Limb (tissue), 2 donors: ENCODE data around the gene ZSCAN12.
A peak's percentile ranks its signal among the peaks of the same experiment; 100 is the strongest.
"Not testable (repeated sequence)": the region's sequence is repeated elsewhere in the genome, so short reads cannot be mapped to it uniquely, and the experiment has no call there.

Experiments
- DNase-seq, 2 donors: peaks; one replicate each; pipeline ENCODE4 v3.0.0-alpha.2; 2016; ENCODE audit errors: extremely low spot score in 2 of 2

Gene ZSCAN12

DNA sequence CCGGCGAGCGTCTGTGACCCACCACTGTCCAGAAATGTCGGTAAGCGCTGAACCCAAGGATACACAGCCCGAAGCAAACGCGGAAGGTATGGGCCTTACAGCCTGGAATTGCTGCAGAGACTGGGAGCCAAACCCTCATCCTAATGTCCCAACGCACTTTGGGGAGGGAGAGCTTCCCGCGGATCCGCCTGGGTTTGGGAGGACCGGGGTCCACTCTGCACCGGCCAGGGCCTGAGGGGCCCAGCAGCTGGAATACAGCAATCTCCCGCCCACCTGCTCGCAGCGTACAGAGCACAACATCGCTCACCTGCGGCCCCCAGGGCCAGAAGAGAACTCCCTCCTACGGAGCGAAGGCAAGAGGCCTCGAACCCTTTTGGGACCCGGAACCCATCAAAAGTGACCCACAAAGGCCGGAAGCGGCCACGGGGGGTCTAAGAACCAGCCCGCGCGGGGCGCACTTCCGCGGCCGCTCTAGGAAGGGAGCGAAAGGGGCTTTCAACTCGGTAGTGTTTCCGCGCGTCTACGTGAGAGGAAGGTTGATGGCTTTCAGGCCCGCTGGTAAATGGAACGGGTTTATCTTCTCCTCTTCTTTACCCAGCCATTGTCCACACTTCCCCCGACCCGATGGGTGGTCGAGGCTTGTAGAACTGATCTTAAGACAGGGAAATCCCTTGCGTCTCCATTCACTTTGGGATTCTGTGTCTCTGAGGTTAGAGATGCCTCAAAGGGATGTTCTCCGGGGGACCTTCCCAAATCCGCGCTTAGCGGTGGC is at the start of gene ZSCAN12:
Gene ZSCAN12 (minus strand): TSS at position 398 of the 772 bp plus-strand sequence. CDS start 1,342 bp downstream, outside the sequence.
- DNase-seq = peak; percentile 84 to 91

DNA sequence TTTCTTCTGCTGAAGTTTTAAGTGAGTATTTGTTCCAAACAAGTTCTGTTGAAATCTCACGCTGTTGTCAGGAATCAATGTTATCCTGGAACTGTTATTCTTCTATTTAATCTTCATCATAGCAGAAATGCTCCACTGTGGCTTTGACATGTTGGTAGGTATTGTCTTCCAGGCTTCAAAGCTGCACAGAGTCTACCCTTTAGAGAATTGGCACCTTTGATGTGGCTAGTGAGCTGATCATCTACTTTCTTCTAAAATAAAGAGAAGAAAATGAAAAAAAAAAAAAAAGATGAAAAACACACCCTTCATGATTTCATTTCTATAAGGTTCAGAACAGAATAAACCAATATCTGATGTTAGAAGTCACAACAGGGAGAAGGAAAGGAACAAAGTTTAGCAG is 49.5 kb upstream of the ZSCAN12 start:
- no peak for DNase-seq

DNA sequence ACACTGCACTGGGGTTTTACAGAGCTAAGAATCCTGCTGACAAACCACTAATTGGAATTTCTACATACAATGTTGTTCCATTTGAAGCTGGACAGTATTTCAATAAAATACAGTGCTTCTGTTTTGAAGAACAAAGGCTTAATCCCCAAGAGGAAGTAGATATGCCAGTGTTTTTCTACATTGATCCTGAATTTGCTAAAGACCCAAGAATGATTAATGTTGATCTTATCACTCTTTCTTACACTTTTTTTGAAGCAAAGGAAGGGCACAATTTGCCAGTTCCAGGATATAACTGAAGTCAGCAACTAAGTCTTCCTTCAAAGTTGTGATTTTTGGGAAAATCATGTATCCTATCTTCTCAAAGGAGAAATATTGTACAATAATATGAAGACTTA is 48.0 kb upstream of the ZSCAN12 start:
- DNase-seq = not testable (repeated sequence)

DNA sequence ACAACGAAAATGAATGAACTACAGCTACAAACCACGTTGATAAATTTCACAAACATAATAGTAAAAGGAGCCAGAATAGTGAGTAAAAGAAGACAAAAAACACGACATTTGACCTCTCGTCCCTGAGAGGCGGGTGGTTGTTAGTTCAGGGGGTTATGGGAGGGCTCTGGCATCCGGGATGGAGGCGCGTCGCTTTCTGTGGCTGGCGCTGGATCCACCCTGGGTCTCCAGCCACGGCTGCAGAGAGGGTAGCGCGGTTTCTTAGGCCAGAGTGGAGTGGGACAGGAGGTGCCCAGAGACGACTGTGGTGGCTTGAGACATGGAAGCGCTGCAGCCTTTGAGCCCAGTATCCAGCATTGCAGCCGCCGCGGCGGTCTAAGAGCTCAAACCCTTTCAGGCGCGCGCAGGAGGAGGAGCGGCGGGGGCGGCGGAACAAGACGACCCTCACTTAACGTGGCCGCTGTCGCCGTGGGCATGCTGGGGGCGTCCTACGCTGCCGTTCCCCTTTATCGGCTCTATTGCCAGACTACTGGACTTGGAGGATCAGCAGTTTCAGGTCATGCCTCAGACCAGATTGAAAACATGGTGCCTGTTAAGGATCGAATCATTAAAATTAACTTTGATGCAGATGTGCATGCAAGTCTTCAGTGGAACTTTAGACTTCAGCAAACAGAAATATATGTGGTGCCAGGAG is 47.4 kb upstream of the ZSCAN12 start:
- peak; percentile 2 to 63 for DNase-seq

DNA sequence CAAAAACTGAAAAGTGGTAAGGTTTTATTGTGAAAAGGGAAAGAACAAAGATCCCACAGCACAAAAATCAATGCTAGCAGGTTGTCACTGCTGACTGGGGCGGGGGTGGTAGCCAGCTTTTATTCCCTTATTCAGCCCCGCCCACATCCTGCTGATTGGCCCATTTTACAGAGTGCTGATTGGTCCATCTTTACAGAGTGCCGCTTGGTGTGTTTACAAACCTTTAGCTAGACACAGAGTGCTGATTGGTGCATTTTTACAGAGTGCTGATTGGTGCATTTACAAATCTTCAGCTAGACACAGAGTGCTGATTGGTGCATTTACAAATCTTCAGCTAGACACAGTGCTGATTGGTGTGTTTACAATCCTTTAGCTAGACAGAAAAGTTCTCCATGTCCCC is 45.2 kb upstream of the ZSCAN12 start:
- DNase-seq = not testable (repeated sequence)

DNA sequence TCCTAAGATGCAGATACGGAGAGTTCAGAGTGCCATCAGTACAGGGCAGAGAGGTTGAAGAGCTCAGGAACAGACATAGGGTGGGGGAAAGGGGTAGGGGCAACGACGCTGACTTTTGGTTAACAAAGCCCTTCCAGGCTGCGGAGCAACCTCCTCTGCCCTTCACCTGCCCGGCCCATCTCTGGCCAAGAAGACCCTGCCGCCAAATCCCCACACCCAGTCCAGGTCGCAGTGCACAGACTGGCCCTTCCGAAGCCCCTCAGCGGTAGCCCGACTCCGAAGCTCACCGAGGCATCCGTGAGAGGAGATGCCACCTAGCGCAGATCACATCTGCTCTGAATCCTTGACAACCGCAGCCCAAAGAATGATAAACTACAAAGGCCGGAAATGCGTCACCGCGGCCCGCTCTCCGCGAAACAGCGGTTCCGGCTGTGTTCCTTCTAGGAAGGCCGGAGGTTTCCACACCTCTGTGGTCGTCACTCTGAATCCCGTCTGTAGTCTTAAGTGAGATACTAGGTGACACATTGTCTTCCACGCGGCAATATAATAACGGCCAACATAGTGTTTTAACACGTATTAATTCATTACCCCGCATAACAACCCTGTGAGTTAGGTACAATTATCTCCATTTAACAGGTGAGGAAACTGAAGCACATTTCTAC is 43.7 kb upstream of the ZSCAN12 start, which contains the start of gene ZSCAN23:
Gene ZSCAN23 (minus strand): TSS at position 380 of the 662 bp plus-strand sequence. CDS start 7,225 bp downstream, outside the sequence.
- DNase-seq = peak; percentile 88 to 90

DNA sequence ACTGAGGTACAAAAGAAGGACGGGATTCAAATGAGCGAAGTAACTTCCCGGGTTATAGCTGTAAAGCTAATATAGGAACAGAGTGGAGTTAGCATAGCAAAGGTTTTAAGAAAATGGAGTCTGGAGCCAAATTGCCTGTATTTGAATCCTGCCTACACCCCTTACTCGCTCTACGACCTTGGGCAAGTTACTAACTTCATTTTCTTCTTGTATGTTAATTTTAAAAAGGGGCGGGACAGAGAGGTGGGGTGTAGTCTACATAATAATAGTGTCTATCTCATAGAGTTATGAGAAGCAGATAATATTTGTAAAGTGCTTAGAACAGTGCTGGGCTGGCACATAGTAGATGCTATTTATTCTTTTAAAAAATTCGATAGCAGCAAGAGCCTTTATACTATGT is 43.0 kb upstream of the ZSCAN12 start:
- no peak for DNase-seq

DNA sequence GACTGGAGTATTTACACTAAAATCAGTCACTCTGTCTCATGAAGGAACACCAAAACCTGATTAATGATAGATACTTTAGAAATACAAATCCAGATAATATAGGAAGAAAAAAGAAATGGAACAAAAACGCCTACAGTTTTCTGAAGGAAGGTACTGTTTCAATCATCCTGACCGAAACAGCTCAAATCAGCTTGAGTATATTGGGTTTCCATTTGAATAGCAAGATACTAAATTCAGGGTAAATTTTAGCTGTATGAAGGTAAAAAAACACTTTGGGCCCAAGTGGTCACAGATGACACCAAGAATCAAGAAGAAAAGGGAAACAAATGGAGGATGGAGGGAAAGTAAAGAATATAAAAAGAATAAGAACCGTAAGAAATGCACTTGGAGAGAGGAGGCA is 36.9 kb upstream of the ZSCAN12 start:
- no peak for DNase-seq

DNA sequence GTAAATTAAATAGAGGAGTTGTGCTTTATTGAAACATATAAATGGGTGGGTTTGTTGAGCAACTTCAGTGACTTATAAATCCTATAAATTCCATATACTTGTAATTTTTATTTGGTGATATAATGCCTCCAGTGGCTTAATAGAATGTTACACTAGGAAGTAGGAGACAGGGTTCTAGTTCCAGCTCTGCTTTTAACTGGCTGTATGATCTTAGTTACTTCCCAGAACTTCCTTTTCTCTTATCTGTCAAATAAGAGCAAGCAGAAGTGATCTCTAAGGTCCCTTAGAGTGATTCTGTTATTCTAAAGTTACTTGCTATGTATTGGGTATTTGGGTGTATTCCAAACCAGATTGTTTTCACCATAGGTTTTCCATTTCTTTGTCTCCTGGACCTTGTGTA is 33.6 kb upstream of the ZSCAN12 start:
- no peak for DNase-seq

DNA sequence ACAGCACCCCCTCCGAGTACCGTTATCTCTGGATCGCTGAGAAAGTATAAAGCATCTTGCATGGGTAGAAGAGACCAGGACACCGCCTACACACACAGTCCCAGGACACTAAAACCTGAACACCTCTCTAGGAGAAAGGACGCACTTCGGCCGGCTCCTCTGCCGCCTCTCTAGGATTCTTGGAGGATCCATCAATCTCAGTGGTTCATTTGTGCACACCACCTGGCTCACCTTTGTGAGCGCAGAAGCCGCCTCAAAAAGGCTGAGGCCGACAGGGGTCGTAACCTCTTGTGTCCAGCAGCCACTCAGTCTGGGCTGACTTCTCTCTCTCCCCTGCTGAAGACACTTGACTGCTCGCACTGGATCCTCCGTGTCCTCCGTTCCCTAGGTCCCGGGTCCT is 30.2 kb upstream of the ZSCAN12 start:
- DNase-seq = no peak

DNA sequence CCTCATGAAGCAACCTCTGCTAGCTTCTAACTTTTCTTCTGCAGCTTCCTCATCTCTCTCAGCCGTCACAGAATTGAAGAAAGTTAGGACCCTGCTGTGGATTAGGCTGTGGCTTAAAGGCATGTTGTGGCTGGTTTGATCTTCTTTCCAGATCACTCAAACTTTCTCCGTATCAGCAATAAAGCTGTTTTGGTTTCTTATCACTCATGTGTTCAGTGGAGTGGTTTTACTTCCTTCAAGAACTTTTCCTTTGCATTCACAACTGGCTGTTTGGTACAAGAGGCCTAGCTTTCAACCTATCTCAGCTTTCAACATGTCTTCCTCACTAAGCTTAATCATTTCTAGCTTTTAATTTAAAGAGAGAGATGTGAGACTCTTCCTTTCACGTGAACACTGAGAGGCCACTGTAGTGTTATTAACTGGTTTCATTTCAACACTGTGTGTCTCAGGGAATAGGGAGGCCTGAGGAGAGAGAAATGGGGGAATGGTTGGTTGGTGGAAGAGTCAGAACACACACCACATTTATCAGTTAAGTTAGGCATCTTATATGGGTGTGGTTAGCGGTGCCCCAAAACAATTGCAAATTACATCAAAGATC is 26.5 kb upstream of the ZSCAN12 start:
- DNase-seq = no peak

DNA sequence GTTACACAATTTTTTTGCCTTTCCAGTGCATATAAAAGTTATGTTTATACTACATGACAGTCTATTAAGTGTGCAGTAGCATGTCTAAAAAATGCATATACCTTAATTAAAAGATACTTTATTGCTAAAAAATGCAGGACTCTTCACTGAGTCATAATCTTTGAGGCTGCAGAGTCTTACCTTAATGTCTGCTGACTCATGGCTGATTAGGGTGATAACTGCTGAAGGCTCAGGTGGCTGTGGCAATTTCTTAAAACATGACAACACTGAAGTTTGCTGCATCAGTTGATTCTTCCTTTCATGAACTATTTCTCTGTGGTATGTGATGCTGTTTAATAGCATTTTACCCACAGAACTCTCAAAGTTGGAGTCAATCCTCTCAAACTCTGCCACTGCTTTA is 24.6 kb upstream of the ZSCAN12 start:
- DNase-seq = no peak

DNA sequence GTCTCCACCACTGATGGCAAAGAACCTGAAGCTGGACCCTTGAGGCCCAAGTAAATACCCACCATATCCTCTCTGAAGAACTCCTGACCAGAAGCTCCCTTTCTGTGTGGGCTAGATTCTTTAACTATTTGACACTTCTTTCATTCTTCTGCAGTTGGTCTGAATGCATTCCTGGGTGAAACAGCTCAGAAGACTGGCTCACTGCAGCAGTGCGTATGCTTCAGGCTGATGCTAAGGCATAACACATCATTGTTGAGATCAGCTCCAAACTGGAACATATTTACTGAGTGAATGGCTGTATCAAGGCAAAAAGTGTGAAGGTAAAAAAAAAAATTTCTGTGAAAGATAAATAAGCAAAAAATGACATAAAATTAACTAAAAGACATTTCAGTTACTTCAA is 24.0 kb upstream of the ZSCAN12 start:
- DNase-seq = no peak

DNA sequence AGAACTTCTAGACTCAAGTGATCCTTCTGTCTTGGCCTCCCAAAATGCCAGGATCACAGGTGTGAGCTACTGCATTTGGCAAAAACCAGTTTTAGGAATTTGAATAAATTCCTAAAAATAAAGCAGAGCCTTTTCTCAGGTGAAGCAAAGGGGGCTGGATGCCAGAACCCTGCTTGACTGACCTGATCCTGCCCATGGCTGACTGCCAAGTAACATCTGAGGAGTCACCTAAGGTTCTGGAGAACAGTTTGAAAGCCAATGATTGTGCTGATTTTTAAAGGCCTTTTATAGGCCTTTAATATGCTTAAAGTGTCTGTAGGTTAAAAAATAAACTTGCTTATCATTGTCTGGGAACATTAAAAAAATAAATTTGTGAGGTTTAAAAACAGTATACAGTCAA is 14.1 kb upstream of the ZSCAN12 start:
- no peak for DNase-seq

DNA sequence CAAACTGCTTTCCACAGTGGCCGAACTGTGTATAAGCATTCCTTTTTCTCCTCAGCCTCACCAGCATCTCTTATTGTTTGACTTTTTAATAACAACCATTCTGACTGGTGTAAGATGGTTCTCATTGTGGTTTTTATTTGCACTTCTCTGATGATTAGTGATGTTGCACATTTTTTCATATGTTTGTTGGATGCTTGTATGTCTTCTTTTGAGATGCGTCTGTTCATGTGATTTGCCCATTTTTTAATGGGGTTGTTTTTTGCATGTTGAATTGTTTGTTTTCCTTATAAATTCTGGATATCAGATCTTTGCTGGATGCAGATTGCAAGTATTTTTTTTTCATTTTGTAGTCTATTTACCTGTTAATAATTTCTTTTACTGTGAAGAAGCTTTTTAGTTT is 11.2 kb upstream of the ZSCAN12 start:
- DNase-seq = no peak

DNA sequence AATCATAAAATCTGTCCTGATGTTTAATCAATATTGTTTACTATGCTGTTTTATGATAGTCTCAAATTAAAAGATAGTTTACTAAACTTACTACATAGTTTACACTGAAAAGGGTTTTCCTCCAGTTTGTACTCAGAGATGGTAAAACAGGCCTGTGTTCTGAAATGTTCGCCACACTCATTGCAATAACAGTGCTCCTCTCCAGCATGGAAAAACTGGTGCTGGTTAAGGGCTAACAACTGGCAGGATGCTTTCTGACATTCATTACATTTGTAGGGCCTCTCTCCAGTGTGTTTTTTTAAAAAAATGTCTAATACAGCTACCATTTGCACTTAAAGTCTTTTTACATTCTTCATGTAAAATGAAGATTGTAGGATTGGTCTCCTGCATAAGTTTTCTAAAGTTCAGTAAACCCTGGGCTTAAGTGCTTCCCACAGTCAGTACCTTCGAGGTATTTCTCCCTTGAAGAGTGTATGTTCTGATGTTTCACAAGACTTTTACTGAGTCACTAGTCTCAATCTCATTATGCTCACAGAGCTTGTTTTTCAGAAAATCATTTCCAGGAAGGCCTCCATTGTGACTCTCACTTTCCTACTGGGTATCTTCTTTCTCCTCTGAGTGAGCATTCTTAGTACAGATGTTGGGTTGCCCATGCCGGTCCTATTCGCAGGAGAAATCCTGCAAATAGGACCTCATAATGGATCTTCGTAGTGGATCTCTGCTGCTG is 8.7 kb upstream of the ZSCAN12 start:
- no peak for DNase-seq

DNA sequence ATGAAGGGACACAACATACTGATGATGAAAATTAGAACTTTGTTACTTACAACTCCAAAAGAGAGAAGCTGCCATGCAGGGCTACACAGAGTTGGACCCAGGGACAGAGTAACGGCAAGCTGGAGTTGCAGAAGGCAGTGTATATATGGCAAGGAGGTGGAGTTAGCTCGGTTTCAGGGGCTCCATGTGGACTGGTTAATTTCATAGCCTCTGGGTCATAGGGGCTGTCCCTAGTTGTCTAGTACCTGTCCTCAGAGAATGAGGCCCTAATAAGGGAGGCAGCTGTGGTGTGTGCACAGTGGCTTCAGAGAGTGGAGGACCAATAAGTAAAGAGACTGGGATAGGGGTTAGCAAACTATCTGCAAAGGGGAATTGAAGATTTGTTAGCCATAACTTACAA is 7.9 kb upstream of the ZSCAN12 start:
- DNase-seq = no peak

DNA sequence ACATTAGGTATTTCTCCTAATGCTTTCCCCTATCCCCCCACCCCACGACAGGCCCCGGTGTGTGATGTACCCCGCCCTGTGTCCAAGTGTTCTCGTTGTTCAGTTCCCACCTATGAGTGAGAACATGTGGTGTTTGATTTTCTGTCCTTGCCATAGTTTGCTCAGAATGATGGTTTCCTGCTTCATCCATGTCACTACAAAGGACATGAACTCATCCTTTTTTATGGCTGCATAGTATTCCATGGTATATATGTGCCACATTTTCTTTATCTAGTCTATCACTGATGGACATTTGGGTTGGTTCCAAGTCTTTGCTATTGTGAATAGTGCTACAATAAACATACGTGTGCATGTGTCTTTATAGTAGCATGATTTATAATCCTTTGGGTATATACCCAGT is 4.4 kb upstream of the ZSCAN12 start:
- DNase-seq = not testable (repeated sequence)

DNA sequence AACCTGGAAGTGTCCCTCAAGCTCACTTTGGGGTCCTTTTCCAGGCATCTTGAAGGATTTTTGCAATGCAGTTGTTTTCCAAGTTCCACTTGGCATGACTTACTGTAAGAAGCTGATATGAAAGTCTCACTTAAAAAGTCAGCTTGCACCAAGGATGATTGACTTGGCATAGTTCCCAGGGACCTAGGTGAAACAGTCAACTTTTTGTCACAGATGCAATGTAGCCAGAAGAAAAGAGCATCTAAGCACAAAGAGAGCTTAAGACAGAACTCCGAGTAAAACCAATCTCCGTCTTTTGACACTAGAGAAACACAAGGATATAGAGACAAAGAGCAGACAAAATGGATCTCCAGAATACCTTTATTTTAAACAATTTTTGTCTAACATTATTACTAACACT is 2.6 kb upstream of the ZSCAN12 start:
- no peak for DNase-seq

DNA sequence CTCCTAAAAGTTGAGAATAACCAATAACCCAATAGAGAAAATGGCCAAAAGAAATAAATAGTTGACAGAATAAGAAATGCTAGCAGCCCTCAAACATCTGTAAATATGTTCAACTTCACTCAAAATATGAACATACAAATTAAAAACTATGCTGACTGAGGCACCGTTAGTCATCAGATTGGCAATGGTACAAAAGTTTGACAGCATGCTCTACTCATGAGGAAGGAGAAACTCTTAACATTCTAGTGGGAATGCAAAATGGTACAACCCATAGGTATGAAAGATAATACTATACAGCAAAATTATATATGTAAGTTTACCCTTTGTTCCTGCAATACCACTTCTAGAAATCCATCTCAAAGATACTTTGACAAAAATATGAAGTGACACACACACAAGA is 1.6 kb upstream of the ZSCAN12 start:
- no peak for DNase-seq

DNA sequence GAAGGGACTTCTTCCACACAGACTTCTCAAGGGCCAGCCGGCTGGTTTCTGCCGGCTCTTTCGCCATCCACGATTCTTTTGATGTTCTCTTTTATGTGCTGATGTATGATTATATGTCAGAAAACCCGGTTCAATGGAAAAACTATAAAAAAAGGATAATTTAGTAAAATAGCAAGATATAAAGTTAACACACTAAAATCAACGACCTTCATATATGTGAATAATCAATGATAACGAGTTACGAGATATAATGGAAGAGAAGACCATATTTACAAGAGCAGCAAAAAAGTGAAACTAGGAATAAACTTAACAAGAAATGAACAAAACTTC is 540 bp upstream of the ZSCAN12 start:
- DNase-seq = no peak
